Central memory CD8-positive, alpha-beta T cell (primary cell): ENCODE data around the gene ELOVL2.
"Not testable (repeated sequence)": the region's sequence is repeated elsewhere in the genome, so short reads cannot be mapped to it uniquely, and the experiment has no call there.

Experiments used
- ATAC-seq: fragments of 150-1000 bp; cut with Tn5 transposase; replicated peaks from 2 replicates; pipeline ENCODE4 v1.10.0; 2022; ENCODE audit warnings: mild to moderate bottlenecking, moderate FRiP score, moderate number of reproducible peaks; ENCODE audit not compliant: poor library complexity, severe bottlenecking; ENCODE audit errors: extremely low read depth
- DNase-seq, 2 donors: peaks; one replicate each; pipeline ENCODE4 v3.0.0; 2021; ENCODE audit warnings: low spot score in 2 of 2
- H3K27ac Mint-ChIP-seq: one replicate; pipeline ENCODE4 v1.8.0; 2022; ENCODE audit warnings: low read depth, mild to moderate bottlenecking, moderate library complexity, mixed read lengths
- H3K27me3 Mint-ChIP-seq: one replicate; pipeline ENCODE4 v1.8.0; 2022; ENCODE audit warnings: mixed read lengths
- H3K36me3 Mint-ChIP-seq: one replicate; pipeline ENCODE4 v1.8.0; 2022; ENCODE audit warnings: mild to moderate bottlenecking, moderate library complexity, mixed read lengths; ENCODE audit not compliant: insufficient read depth
- H3K4me1 Mint-ChIP-seq: one replicate; pipeline ENCODE4 v1.8.0; 2022; ENCODE audit warnings: mixed read lengths
- H3K4me3 Mint-ChIP-seq: one replicate; pipeline ENCODE4 v1.8.0; 2022; ENCODE audit warnings: mild to moderate bottlenecking, moderate library complexity, mixed read lengths
- H3K9me3 Mint-ChIP-seq: one replicate; pipeline ENCODE4 v1.8.0; 2022; ENCODE audit warnings: mixed read lengths

ELOVL2 gene

DNA sequence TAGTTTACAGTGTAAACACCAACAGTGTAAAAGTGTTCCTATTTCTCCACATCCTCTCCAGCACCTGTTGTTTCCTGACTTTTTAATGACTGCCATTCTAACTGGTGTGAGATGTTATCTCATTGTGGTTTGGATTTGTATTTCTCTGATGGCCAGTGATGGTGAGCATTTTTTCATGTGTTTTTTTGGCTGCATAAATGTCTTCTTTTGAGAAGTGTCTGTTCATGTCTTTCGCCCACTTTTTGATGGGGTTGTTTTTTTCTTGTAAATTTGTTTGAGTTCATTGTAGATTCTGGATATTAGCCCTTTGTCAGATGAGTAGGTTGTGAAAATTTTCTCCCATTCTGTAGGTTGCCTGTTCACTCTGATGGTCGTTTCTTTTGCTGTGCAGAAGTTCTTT, 59.1 kb downstream of the ELOVL2 start:
- DNase-seq, H3K27ac Mint-ChIP-seq, H3K4me1 Mint-ChIP-seq, H3K4me3 Mint-ChIP-seq, ATAC-seq, H3K36me3 Mint-ChIP-seq, H3K9me3 Mint-ChIP-seq: not testable (repeated sequence)
- peaks cover 49% of the 10 kb centered on the region for H3K27me3 Mint-ChIP-seq

DNA sequence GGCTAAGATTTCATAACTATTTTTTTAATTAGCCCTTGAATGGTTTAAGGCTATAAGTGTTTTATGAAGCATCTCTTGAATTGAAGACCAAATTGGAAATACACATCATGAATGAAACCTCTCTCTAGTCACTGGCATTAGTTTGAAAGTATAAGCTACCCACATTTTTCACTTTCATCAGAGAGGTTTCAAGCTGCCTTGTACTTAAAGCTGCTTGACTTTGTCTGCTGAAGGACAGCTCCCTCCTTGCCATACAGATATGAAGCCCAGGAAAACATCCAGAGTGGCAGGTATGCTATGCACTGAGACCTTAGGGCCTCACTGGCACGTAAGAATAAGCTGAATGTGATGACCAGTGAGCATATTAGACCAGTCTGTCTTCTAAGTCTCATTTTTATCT, 62.7 kb downstream of the ELOVL2 start:
- Mint-ChIP-seq H3K36me3 (no peaks in the 10 kb centered on the region), H3K27ac (no peak overlapping the region), H3K9me3 (no peaks in the 10 kb centered on the region), H3K27me3 (peaks cover 25% of the 10 kb centered on the region), H3K4me1 (no peaks in the 10 kb centered on the region), H3K4me3 (no peak overlapping the region)
- DNase-seq (no peak), ATAC-seq (no peak)

DNA sequence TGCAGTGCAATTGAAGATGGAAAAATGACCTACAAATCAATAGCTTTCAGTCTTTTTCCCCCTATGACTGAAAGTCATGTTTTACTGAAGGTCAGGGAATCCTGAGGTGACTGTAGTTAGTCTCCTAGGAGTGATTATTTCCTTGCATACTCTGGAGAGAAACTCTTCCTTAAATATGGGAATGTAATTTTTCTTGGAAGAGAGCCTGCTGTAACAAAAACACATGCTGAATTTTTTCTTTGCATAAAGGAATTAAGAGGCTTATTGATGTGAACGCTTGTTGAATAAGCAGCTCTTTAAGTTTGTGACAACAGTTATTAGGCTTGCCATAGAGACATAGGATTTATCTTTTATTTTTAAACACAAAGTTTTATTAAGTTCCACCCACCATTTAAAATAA, 64.5 kb downstream of the ELOVL2 start:
- no peak for ATAC-seq
- H3K4me1 Mint-ChIP-seq = no peaks in the 10 kb centered on the region
- no peaks in the 10 kb centered on the region for H3K9me3 Mint-ChIP-seq
- no peak for DNase-seq
- no peaks in the 10 kb centered on the region for H3K36me3 Mint-ChIP-seq
- peaks cover 25% of the 10 kb centered on the region for H3K27me3 Mint-ChIP-seq
- no peak overlapping the region for H3K4me3 Mint-ChIP-seq
- no peak overlapping the region for H3K27ac Mint-ChIP-seq

DNA sequence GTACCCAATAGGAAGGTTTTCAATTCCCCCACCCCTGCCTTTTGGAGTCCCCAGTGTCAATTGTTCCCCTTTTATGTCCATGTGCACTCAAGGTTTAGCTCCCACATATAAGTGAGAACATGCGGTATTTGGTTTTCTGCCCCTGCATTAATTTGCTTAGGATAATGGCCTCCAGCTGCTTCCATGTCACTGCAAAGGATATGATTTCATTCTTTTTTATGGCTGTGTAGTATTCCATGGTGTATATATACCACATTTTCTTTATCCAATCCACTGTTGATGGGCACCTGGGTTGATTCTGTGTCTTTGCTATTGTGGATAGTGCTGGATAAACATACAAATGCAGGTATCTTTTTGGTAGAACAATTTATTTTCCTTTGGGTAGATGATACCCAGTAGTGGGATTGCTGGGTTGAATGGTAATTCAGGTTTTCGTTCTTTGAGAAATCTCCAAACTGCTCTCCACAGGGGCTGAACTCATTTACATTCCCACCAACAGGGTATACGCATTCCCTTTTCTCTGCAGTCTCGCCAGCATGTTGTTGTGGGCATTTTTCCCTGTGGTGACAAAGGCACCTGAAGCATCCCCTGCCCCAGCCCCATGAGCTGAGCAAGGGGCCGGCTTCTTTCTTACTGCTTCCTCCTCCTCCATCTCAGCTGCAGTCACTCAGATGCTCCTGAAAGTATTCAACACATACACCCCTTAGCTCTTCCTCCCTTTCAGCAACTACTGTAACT, 66.7 kb downstream of the ELOVL2 start:
- DNase-seq = no peak
- Mint-ChIP-seq H3K4me1 (no peaks in the 10 kb centered on the region), H3K4me3 (no peak overlapping the region), H3K36me3 (no peaks in the 10 kb centered on the region), H3K27ac (no peak overlapping the region), H3K9me3 (no peaks in the 10 kb centered on the region), H3K27me3 (peaks cover 24% of the 10 kb centered on the region)
- ATAC-seq = no peak

DNA sequence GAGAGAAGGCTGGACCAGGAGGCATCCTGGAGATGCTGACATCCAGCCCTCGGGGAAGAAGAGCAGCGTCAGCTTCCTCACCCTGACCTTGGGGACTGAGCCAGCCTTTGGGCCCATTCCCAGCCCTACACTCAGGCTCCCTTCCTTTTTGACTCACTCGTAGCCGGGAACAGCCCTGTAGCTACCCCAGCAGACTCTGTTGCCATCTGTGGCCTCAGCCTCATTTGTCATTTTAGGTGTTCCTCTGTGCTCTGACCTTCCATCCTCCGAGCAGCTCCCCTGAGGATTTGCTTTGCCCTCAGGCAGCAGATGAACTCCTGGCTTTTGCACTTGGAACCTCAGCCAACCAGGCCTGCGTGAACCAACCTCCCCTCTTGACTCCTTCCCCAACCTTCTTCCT, 67.5 kb downstream of the ELOVL2 start:
- Mint-ChIP-seq H3K36me3 (no peaks in the 10 kb centered on the region), H3K4me3 (no peak overlapping the region), H3K27me3 (peaks cover 15% of the 10 kb centered on the region), H3K27ac (no peak overlapping the region), H3K4me1 (no peaks in the 10 kb centered on the region), H3K9me3 (no peaks in the 10 kb centered on the region)
- ATAC-seq (no peak), DNase-seq (no peak)

DNA sequence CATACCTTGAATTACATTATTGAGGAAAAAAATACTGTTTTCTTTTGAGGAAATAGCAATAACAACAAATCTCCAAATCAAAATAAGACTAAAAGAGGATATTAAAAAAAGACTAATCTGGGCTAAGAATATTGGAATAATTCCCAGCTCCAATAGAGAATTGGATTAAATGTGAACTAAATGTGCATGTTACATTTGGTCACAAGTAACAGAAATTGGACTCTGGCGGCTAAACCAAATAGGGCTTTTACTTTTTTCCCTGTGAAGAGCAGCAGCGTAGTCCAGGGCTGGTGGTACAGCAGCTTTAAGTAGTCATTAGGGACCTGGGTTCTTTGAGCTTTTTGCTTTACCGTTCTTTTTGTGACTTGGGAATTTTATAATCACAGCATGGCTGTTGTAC, 71.9 kb downstream of the ELOVL2 start:
- Mint-ChIP-seq H3K27me3 (peaks cover 29% of the 10 kb centered on the region), H3K9me3 (peaks cover 4% of the 10 kb centered on the region), H3K27ac (no peak overlapping the region), H3K4me3 (no peak overlapping the region), H3K36me3 (no peaks in the 10 kb centered on the region), H3K4me1 (no peaks in the 10 kb centered on the region)
- DNase-seq (no peak), ATAC-seq (no peak)

DNA sequence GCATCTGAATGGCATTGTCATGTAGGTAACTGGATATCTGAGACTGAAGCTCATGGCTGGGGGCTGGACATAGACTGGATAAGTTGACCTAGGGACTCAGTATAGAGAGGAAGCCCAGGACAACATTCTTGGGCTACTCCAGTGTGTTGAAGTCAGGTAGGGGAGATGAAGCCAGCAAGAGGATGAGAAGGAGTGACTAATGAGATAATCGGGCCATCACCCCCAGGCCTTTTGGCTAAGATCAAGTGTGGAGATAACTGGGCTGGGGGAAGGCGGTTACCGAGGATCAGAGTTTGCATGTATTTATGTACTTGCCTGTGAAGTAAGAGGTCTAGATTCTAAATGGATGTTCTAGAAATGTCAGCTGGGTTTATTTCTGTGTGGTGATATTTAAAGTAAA, 73.4 kb downstream of the ELOVL2 start:
- Mint-ChIP-seq H3K36me3 (no peaks in the 10 kb centered on the region), H3K9me3 (peaks cover 4% of the 10 kb centered on the region), H3K27me3 (peaks cover 29% of the 10 kb centered on the region), H3K4me3 (no peak overlapping the region), H3K4me1 (no peaks in the 10 kb centered on the region), H3K27ac (no peak overlapping the region)
- ATAC-seq (no peak), DNase-seq (no peak)

DNA sequence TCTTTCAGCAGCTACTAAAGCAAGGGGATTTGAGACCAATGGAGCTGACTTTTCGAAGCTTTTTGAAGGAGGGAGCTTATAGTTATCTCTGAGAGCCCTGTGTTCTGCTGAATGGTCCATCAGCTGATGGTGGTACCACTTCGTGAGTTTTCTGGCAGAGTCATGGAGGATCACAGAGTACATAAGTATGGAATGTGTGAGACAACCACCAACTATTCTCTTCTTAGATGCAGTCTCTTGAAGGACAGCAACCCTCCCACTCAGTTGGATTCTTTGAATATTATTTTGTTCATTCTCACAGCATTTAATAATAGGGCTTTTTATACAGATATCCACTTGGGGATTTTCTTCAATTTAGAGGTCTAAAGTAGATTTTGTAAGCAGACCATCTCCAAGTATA, 75.3 kb downstream of the ELOVL2 start:
- no peak overlapping the region for H3K27ac Mint-ChIP-seq
- peaks cover 43% of the 10 kb centered on the region for H3K27me3 Mint-ChIP-seq
- ATAC-seq (no peak), DNase-seq (no peak)
- H3K4me1 Mint-ChIP-seq = no peaks in the 10 kb centered on the region
- H3K9me3 Mint-ChIP-seq = peaks cover 4% of the 10 kb centered on the region
- no peak overlapping the region for H3K4me3 Mint-ChIP-seq
- H3K36me3 Mint-ChIP-seq = no peaks in the 10 kb centered on the region

DNA sequence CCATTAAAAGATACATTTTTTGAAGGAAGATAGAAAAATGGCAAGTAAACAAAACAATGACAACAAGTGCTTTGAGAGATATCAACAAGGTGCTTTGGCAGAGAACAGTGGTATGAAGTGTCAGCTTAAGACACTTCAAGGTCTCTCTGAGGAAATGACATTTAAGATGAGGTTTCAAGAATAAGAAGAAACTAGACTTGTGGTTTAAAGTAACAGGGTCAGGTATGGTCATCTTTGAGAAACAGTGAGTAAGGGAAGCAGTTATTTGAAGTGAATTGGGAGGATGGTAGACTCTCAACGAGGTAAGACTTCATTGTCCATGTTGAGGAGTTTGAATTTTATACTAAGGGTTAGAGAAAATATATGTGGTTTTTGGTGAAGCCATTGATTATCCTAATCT, 79.4 kb downstream of the ELOVL2 start:
- DNase-seq (no peak), ATAC-seq (no peak)
- Mint-ChIP-seq H3K27ac (no peak overlapping the region), H3K4me3 (no peak overlapping the region), H3K9me3 (peaks cover 4% of the 10 kb centered on the region), H3K4me1 (no peaks in the 10 kb centered on the region), H3K27me3 (peaks cover 52% of the 10 kb centered on the region), H3K36me3 (no peaks in the 10 kb centered on the region)

DNA sequence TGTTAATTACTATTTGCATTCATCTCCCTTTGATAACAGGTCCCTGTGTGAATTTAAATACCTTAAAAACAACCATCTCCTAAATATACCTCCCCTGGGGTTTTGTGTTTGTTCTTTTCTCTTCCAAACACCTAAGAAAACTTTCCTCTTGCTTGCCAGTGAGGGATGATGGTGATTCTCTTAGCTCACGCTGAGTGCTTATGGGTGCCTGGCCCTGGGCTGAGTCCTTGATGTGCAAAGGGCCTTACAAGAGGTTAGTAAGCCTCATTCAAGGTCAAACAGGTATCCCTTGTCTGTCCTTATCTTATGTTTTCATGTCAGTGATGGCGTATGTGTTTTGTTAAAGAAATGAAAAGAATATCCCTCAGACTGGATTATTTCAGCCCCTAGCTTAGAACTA, 81.0 kb downstream of the ELOVL2 start:
- Mint-ChIP-seq H3K9me3 (peaks cover 4% of the 10 kb centered on the region), H3K27me3 (peaks cover 53% of the 10 kb centered on the region), H3K36me3 (peaks cover 3% of the 10 kb centered on the region), H3K4me1 (no peaks in the 10 kb centered on the region), H3K27ac (no peak overlapping the region), H3K4me3 (no peak overlapping the region)
- ATAC-seq (no peak), DNase-seq (no peak)

DNA sequence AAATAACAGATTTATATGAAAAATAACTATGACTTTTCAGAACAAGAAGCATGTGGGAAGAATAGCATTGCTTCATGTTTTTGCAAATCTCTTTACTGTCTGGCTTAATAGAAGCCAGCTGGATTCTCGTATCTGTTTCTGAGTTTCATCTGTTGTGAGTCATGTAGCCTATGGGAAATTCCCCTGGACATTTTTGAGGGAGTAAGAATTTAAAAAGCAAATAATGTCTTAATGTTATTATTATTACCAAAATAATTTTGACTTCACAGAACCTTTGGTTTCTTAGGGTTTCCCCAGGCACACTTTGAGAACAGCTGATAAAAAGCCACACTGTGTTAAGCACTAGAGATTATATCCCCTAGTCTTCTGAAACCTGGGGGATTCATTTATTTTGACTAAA, 81.4 kb downstream of the ELOVL2 start:
- Mint-ChIP-seq H3K36me3 (peaks cover 3% of the 10 kb centered on the region), H3K27ac (no peak overlapping the region), H3K27me3 (peaks cover 49% of the 10 kb centered on the region), H3K4me1 (no peaks in the 10 kb centered on the region), H3K9me3 (peaks cover under 1% of the 10 kb centered on the region), H3K4me3 (no peak overlapping the region)
- DNase-seq (no peak), ATAC-seq (no peak)

DNA sequence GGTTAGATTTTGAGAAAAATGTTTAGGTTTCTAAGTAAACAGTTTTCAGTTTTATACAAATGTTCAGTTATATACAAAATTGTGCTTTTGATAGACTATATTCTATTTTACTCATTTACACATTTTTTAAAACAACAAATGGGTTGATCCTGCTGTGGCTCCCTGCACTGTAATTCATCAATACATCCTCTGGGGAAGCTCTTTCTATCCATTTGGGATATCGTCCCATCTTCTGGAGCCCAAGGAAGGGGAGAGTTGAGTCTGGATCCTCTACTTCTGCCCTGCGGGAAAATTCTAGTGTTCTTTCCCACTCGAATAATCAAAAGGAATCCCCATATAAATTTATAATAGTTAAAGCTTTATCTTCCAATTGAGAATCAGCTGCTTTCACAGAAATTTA, 82.3 kb downstream of the ELOVL2 start:
- ATAC-seq (no peak), DNase-seq (no peak)
- H3K4me1 Mint-ChIP-seq = no peaks in the 10 kb centered on the region
- H3K27ac Mint-ChIP-seq = no peak overlapping the region
- peaks cover 47% of the 10 kb centered on the region for H3K27me3 Mint-ChIP-seq
- H3K36me3 Mint-ChIP-seq = peaks cover 3% of the 10 kb centered on the region
- H3K9me3 Mint-ChIP-seq = no peaks in the 10 kb centered on the region
- no peak overlapping the region for H3K4me3 Mint-ChIP-seq

DNA sequence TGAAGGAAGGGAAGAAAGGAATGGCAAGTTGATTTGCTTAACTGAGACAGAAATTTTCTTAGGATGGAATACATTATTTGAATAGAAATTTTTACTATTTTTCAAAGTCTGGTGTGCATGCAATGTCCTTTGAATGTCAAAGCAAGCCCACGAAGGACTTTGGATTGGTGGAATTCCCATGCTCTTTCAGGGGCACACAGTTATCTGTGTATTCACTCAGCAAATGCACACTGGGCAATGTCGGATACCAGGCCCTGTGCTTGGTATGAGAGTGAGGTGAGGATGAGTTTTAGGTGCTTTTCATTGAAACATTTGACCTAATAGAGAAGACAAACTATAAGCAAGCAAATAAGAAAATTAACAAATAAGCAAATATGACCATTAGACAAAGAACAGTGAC, 83.9 kb downstream of the ELOVL2 start:
- no peaks in the 10 kb centered on the region for H3K9me3 Mint-ChIP-seq
- DNase-seq (no peak), ATAC-seq (no peak)
- no peak overlapping the region for H3K4me3 Mint-ChIP-seq
- peaks cover 3% of the 10 kb centered on the region for H3K36me3 Mint-ChIP-seq
- H3K27ac Mint-ChIP-seq = no peak overlapping the region
- peaks cover 43% of the 10 kb centered on the region for H3K27me3 Mint-ChIP-seq
- no peaks in the 10 kb centered on the region for H3K4me1 Mint-ChIP-seq
